Middle frontal gyrus (tissue), 1 donor: ENCODE results near the gene LTF.
"Not testable (repeated sequence)": the region's sequence is repeated elsewhere in the genome, so short reads cannot be mapped to it uniquely, and the experiment has no call there.

Experiments
- DNase-seq: peaks from one replicate; pipeline ENCODE4 v3.0.0-alpha.2; 2015; ENCODE audit warnings: low spot score; ENCODE audit errors: extremely low spot score

LTF gene

DNA sequence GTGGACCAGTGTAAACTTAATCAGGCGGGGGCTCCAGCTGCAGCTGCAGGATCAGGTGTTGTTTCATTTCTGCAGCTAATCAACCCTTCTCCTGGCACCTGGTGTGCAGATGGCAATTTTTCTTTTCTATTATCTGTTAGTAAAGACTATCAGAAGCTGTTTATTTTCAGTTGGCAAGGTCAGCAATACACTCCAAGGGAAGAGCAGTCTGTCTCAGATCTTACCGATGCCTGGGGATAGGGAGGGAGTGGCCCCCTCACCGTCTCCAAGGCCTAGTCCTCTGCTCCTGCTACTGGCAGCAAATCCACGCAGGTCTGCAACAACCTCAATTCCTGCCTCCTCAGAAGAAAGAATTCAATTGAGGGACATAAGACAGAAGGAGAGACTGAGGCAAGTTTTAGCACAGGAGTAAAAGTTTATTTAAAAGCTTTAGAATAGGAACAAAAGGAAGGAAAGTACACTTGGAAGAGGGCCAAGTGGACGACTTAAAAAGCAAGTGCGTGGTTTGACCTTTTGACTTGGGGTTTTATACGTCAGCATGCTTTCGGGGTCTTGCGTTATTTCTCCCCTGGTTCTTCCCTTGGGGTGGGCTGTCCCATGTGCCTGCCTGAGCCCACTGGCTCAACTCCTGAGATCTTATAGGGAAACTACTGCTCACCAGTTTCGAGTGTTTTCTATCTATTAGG, 48.4 kb downstream of the LTF start:
- no peak for DNase-seq

DNA sequence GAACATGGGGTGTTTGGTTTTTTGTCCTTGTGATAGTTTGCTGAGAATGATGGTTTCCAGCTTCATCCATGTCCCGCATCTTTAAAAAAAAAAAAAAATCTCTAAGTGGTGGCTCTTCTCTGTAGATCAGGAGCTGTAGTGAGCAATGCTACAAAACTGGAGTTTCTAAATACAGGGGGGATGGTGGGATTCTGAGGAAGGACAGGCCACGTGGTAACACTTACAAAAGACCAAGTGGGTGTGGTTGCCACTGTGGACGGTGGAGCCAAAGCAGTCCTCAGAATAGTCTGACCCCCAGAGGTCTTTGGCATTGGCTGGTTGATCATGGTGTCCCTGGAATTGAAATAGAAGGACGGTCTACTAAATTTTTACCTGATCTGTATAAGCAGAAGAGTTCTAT, 50.0 kb downstream of the LTF start:
- DNase-seq, result no peak

DNA sequence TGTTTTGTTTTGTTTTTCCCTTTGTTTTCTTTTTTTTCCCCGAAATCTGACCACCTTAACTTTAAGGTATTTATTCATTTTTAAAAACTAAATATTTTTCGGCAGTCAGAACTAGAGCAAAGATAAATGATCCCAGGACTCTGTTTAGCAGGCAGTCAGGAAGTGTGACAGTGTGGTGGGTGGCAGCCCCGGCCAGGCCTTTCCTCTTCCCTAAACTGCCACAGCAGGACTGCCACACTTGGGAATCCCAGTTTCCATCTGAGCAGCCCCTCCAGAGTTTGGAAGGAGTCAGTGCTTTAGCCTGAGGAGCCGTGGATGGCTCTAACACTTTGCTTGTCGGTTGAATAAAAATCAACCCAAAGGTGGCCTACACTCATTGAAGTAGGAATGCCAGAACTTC, 50.8 kb downstream of the LTF start:
- no peak for DNase-seq

DNA sequence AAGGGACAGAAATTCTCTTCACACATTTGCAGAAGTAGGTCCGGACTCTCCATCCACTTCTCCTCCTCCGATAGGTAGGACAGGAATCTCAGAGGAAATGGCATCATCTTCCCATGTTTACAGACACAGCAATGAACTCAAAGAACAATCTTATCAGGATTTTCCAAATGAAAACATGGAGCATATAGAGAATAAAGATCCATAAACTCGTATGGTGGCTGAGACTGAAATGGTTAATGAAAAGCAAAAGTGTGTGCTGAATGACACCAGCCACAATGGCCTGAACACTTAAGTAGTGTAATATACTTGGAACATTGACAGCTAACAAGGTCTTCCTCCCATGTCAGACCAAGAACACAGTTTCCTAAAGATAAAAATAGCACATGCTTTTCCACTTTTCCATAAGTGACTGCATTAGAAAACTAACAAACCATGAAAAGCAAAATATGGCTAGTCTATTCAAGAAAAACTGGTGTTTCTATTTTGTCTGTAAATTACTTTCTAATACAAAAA, 51.9 kb downstream of the LTF start:
- no peak for DNase-seq

DNA sequence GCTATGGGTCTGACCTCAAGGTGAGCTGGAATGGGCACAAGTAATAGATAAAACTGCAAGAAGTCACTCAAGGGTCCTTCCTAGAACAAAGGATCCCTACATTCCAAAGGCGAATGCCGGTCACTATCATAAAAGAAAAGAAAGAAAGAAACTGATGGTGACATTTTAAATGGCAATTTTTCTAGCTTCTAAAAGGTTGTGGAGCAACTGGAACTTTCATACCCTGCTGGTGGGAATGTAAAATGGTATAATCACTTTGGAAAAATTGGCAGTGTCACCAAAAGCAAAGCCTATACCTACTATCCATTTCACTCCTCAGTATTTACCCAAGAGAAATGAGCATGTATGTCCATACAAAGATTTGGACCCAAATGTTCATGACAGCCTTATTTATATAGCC, 53.4 kb downstream of the LTF start:
- DNase-seq, result no peak

DNA sequence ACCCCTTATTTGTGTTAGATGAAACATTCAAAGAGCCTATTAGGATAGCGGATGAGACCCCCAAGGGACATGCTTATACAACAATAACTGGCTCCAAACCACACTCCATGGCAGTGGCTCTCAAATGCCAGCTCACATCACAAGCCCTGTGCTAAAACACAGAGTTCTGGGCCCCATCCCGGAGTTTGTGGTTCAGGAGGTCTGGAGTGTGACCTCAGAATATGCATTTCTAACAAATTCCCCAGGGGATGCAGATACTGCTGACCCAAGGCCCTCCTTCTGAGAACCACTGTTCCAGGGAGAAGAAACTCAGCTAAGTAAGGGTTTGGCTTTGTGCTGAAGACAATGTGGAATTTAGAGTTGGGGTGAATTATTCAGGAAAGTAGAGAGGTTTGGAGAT, 54.0 kb downstream of the LTF start:
- DNase-seq, result no peak

DNA sequence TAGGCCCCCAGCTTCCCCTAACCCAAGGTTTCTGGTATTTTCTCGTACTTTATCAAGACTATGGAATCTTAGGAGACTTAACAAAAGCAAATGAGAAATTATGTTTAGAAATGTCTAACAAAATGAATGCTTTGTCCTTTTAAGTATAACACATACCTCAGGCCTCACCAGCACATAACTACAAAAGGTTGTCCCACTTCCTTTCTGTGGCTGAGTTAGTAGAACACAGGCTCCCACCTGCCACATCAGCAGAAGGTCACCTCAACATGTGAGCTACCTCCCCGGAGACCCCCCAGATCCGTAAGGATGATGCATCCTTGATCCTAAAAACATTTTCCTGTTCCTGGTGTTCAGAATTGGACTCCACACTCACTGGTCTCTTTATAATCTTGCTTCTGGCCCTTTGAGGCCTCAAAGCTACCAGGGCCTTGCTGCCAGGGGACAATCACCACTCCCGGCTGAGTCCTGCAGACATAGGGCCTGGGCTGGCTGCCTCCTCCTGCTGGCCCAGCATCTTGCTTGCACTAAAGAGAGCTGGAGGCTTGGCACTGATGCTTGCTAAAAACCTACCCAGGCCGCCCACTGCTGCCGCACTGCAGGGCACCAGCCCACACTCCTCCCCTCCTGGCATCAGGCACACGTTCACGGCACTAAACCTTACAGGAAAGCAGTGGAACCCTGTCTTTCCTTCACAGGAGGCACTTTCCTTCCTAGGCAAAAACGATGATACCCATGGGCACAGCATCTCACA, 54.8 kb downstream of the LTF start:
- no peak for DNase-seq

DNA sequence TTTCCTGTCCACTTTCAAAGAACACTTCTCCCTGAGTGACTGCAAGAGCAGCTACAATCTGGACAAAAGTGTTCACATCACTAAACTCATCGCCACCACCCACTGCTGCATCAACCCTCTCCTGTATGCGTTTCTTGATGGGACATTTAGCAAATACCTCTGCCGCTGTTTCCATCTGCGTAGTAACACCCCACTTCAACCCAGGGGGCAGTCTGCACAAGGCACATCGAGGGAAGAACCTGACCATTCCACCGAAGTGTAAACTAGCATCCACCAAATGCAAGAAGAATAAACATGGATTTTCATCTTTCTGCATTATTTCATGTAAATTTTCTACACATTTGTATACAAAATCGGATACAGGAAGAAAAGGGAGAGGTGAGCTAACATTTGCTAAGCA, 55.9 kb downstream of the LTF start:
- no peak for DNase-seq

DNA sequence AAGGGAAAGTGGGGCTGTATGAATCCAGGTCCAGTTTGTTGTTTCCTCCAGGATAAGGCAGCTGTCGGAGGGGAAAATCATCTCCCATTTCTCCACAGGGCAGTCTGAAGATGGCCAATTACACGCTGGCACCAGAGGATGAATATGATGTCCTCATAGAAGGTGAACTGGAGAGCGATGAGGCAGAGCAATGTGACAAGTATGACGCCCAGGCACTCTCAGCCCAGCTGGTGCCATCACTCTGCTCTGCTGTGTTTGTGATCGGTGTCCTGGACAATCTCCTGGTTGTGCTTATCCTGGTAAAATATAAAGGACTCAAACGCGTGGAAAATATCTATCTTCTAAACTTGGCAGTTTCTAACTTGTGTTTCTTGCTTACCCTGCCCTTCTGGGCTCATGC, 56.7 kb downstream of the LTF start:
- no peak for DNase-seq

DNA sequence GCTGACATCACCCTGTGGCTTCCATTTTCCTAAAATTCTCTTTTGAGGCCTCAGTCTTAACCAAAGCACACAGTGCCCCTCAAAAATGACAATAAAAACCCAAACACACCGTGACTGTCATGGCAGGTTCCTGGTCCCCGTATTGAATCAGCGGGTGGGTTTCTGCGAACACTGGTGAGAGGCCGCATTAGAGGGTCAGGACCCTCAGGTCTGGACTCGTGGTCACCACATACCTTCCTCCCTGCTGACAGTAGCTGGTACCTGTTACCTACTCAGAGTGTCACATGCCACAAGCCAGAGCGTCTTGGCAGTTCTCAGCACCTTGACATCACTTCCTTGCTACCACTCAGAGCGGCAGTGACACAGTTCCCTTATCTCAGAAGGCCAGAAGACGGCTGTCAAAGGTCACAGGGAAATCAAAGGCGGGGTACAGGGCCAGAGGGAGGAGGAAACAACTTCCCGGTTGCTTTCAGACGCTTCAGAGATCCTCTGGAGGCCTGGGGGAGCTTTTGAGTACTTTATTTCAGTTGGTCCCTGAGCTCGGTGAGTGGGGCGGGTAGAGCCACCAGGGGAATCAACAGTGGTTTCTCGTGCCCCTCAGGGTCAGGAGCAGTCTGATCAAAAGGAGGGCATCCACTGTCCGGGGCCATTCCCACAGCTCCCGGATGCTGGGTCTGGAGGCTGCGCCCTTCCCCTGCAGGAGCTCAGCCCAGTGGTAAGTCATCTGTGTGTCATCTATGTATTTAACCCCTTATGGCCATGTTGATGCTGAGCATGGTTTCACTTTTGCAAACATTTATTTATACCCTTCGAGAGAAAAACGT, 57.7 kb downstream of the LTF start, which contains the start of the genes CCR5AS and CCRL2:
Gene CCR5AS, minus strand, starts transcription at position 279 of the 824 bp plus-strand sequence.
Gene CCRL2, plus strand, starts transcription at position 472 of the 824 bp plus-strand sequence. CDS start 821 bp downstream, outside the sequence.
- DNase-seq, result no peak

DNA sequence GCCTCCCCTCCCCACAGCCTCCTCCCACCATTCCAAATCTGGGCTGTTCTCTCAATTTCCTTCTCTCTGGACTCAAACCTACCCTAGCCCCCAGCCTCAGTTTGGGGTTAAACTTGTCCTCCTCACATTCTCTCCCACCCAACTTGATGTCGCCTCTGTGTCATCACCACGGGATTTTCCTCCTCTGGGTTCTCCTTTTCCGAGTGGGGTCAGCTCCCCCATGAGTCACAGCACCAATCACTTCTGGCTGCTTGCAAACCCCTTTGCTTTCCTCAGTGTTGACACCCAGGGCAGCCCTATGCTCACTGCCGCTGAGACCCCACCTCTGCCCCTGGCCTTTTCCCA, 58.3 kb downstream of the LTF start:
- no peak for DNase-seq

DNA sequence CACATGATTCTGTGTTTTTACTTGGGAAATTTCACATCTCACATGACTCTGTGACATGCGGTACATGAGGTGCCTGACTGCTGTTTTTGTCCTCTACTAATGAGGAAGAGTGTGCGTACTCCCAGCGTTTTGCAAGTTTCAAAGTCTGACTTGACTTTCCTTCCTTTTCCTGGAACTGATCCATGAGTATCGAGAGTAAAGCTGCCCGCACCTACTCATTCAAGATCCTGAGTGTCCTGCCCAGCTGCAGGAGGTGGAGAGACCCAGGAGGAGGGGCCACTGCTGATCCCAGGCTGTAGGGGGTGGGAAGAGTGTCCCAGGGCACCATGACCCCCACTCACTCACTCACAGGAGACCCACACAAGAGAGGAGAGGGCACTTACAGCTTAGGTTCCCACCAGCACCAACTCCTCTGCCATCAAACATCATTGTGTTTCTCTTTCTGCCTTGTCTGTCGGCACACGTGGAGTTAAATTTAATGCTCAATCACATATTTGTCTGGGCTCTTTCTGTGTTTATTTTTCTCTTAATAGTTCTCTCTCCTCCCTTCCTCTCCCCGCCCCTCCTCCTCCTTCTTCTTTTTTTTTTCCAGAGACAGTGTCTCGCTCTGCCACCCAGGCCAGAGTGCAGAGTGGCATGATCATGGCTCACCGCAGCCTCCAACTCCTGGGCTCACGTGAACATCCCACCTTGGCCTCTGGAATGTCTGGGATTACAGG, 59.2 kb downstream of the LTF start:
- DNase-seq, result no peak

DNA sequence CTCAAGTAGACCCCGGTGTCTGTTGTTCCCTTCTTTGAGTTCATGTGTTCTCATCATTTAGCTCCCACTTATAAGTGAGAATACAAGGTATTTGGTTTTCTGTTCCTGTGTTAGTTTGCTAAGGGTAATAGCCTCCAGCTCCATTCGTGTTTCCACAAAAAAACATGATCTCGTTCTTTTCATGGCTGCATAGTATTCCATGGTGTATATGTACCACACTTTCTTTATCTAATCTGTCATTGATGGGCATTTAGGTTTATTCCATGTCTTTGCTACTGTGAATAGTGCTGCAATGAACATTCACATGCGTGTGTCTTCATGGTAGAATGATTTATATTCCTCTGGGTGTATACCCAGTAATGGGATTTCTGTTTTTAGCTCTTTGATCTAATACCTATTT, 61.8 kb downstream of the LTF start:
- not testable (repeated sequence) for DNase-seq

DNA sequence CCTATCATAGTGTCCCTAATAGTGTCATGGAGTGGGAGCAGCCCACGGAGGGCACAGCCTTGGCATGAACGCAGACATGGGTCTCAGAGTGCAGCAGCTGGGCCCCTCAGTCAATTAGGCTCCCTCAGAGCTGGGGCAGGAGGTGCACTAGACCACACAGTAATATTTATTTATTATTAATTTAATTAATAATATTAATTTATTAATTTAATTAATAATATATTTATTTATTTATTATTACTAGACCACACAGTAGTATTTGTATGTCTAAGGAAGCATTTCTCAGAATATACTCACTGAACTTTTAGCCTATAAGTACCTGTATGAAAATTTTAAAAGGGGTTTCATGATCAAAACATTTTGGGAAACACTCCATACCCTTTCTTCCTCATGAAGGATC, 63.1 kb downstream of the LTF start:
- no peak for DNase-seq

DNA sequence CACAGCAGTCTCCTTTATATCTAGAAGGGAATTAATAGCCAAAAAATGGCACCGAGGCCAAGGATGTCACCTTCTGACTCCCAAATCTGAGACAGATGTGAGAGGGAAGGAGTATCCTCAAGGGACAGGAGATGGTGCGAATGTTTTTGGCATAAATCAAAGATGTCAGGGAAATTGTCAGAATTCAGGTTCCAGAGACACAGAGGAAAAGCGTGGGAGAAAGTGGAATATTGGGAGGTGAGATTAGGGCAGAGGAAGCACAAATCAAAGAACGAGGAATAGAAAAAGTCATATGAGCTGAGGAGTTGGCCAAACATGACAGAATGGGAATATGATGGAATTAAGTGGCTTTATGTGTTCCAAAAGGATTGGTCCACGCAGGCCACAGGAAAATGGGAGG, 63.9 kb downstream of the LTF start:
- no peak for DNase-seq

DNA sequence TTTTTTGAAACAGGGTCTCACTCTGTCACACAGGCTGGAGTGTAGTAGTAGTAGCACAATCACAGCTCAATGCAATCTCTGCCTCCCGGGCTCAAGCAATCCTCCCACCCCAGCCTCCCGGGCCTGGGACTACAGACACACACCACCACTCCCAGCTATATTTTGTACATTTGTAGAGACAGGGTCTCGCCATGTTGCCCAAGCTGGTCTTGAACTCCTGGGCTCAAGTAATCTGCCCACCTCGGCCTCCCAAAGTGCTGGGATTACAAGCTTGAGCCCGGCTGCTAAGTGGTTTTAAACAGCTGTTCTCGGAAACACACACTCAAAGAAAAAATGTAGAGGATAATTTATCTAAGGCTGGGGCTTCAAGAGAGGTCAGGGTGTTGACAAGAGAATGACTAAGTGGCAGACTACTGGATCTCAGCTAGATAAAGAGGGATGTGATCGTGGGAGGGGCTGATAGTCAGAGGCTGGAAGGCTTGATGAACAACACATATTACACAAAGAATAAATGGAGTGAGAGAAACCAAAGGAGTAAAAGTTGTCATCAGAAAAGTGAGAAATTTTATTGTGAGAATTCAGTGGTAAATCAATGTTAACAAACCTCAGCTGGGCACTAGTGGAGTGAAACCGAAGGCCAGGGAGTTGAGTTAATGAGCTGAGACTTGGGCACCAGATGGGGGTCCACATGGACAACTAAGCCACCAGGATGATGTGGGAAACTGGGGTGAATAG, 64.5 kb downstream of the LTF start:
- no peak for DNase-seq

DNA sequence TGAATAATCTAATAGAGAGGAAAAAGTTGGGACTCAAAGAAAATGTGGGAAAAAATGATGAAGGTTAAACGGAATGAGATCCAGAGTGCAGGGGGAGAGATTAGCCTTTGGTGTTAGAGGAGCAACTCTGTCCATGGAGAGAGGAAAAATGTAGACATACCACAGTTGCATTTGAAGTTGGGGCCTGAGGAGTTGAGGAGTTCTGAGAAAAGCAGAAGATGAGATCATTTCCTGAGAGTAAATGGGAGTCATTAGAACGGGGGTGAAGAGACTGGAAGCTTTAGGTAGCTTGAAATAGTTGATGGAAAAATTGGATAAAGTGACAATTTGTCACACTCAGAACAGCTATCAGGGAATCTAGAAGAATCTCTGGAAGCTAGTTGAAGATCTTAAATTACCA, 65.1 kb downstream of the LTF start:
- no peak for DNase-seq

DNA sequence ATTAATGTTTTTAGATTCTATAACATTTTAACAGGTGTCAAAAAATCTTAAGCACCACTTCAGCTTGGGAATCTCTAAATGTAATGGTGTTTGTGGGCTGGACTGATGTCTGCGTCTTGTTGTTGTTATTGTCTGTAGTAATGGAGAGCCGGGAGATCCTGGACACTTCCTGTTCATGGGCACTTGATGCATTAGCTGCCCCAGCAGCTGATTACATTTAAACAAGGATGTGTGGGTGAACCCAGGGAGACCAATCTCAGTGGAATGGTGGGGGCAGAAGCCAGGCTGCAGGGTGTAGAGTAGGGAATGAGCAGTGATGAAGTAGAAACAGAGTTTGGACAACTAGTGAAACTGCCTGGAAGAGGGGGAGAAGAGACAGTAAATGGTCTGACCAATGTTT, 65.6 kb downstream of the LTF start:
- no peak for DNase-seq

DNA sequence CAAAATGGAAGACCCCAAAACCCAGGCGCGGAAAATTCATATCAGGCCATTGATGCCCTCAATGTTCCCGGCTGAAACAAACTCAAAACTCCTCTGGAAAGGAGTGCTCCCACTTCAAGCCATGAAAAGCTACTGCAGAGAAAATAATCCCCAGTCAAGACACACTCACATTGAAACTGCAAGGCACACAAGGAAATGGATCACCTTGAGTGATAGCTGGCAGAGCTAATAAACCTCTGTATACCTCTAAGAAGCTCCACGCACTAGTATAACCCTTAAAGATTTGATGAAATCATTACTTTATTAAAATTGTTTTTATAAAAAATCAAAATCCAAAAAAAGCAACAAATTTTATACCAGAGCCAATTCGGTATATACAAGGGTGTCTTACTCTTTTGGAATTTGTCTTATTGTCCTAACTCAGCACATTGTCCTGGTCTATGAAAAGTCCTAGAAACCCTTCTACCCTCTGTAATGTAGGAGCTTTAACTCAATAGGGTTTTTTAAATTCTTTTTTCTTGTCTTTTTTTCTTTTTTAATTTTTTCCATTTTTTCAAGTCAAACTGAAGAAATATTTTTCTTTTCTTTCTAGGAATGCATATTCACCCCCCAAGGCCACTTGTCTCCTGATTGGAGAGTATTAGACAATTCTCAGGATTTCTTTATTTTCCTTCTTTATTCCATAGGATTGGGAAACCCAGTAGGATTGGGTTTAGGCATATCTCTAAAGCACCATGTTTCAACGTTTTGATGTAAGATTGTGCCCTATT, 66.3 kb downstream of the LTF start:
- no peak for DNase-seq

DNA sequence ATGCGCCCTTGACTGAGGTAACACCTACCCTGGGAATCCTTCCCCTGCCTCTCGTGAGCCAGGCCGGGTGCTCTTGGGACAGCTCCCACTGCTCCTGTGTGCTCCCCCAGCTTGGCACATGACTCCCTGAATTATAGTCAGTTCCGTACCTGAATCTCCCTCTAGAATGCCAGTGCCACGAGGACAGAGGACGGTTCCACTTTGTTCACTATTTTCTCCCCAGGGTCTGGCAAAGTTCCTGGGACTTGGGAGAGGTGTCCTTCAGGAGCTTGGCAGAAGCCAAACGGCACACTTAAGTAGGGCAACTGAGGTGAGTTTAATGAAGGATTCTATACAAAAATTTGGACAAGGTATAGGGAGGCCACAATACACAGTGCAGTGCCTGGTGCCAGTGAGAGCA, 67.6 kb downstream of the LTF start:
- DNase-seq, result no peak
